Prostate gland (tissue), 2 donors: ENCODE results near the gene ASS1. TPM values are rescaled to one million over a fixed set of nuclear protein-coding genes. Genes with fewer than 3 reads are reported as not detected.

Experiments used
- DNase-seq: peaks from one replicate; pipeline ENCODE4 v3.0.0-alpha.2; 2019; ENCODE audit warnings: low spot score
- H3K27ac ChIP-seq, 2 donors: fragments of 200-600 bp; sonication (generic); 2 replicates each; pipeline ENCODE4 v1.5.1; 2017 to 2019
- H3K27me3 ChIP-seq: fragments of 200-600 bp; sonication (generic); replicated peaks from 2 replicates; pipeline ENCODE4 v1.5.1; 2019; ENCODE audit not compliant: insufficient read depth
- H3K36me3 ChIP-seq, 2 donors: fragments of 200-600 bp; sonication (generic); 1 replicate in 1 of 2; 2 replicates in 1 of 2; pipeline versions ENCODE4 v1.5.1 to v1.8.1; 2017 to 2019
- H3K4me1 ChIP-seq: fragments of 200-600 bp; sonication (generic); replicated peaks from 2 replicates; pipeline ENCODE4 v1.5.1; 2019
- H3K4me3 ChIP-seq, 2 donors: fragments of 200-600 bp; sonication (generic); 2 replicates each; pipeline ENCODE4 v1.5.1; 2017 to 2019
- H3K9me3 ChIP-seq: fragments of 200-600 bp; sonication (generic); 2 replicates; pipeline ENCODE4 v1.5.1; 2017
- CTCF ChIP-seq, 4 experiments: fragments of 200-600 bp in 2 of 4; fragments of 450-650 bp in 2 of 4; sonication (generic) in 2 of 4; IDR thresholded peaks; 1 replicate in 3 of 4; 2 replicates in 1 of 4; pipeline ENCODE4 v1.5.1; 2016 to 2019; ENCODE audit warnings: antibody characterized with exemption in 4 of 4, mild to moderate bottlenecking in 2 of 4, moderate library complexity in 2 of 4
- POLR2A ChIP-seq: fragments of 450-650 bp; IDR thresholded peaks from one replicate; pipeline ENCODE4 v1.6.1; 2016; ENCODE audit warnings: antibody characterized with exemption, mild to moderate bottlenecking
- POLR2AphosphoS5 ChIP-seq: sonication (generic); formaldehyde crosslinking; IDR thresholded peaks from one replicate; pipeline ENCODE4 v1.6.1; 2017; ENCODE audit warnings: antibody characterized with exemption
- WGBS: methylation state at CpG from one replicate; pipeline ENCODE4 v1.1.5; 2018; 5-methylcytosine and 5-hydroxymethylcytosine counted together
- intact Hi-C: fragments of 100-400 bp; cut with DNase I; formaldehyde crosslinking; loops from one replicate; pipeline ENCODE4 v1.14.2; 2022
- total RNA-seq, 2 donors: library from RNA; depleted of rRNA; stranded (reverse); fragments of >200 nt; gene quantifications; one replicate each; pipeline ENCODE4 v1.1.0, GENCODE V29; 2016

The ASS1 gene
- total RNA-seq, 2 donors from 2014 or later, result 59.4 to 228 TPM

GRCh38 chr9:130424595-130425454 lies 19.9 kb upstream of the ASS1 start:
- Histone ChIP-seq H3K9me3 (no peaks in the 10 kb centered on the region), H3K27me3 (no peaks in the 10 kb centered on the region), H3K27ac (no peak overlapping the region), H3K36me3 (no peaks in the 10 kb centered on the region), H3K4me1 (no peaks in the 10 kb centered on the region), H3K4me3 (no peak overlapping the region)
- 90% methylated on average over 19 of the region's 24 CpGs for WGBS
- TF ChIP-seq POLR2A, result no peak
- no peak for TF ChIP-seq POLR2AphosphoS5
- no peak for TF ChIP-seq CTCF (IDR thresholded peaks at IDR 0.05)
- no peak for DNase-seq
- intact Hi-C loops, result no loop called here

GRCh38 chr9:130425741-130426466 lies 18.9 kb upstream of the ASS1 start:
- intact Hi-C loops, result no loop called here
- Histone ChIP-seq H3K27me3 (no peaks in the 10 kb centered on the region), H3K36me3 (no peaks in the 10 kb centered on the region), H3K4me3 (no peak overlapping the region), H3K4me1 (no peaks in the 10 kb centered on the region), H3K9me3 (no peaks in the 10 kb centered on the region), H3K27ac (no peak overlapping the region)
- WGBS, result 92% methylated on average over 21 of the region's 21 CpGs
- TF ChIP-seq CTCF (IDR thresholded peaks at IDR 0.05) (no peak), POLR2AphosphoS5 (no peak), POLR2A (no peak)
- DNase-seq, result no peak

- intact Hi-C loops, result no loop called here
- H3K27ac ChIP-seq, result no peak overlapping the region
- no peak for TF ChIP-seq CTCF (IDR thresholded peaks at IDR 0.05)
- no peak for TF ChIP-seq POLR2A
- TF ChIP-seq POLR2AphosphoS5, result no peak
- no peaks in the 10 kb centered on the region for H3K4me1 ChIP-seq
- no peaks in the 10 kb centered on the region for H3K36me3 ChIP-seq
- no peaks in the 10 kb centered on the region for H3K9me3 ChIP-seq
- WGBS, result 77% methylated on average over 8 of the region's 8 CpGs
- no peaks in the 10 kb centered on the region for H3K27me3 ChIP-seq
- H3K4me3 ChIP-seq, result no peak overlapping the region
- DNase-seq, result no peak
Observed at GRCh38 chr9:130426467-130426773, 18.3 kb upstream of the ASS1 start.

GRCh38 chr9:130426883-130427282 lies 17.9 kb upstream of the ASS1 start:
- no peak overlapping the region for H3K27ac ChIP-seq
- no peaks in the 10 kb centered on the region for H3K9me3 ChIP-seq
- no peaks in the 10 kb centered on the region for H3K36me3 ChIP-seq
- 45% methylated on average over 10 of the region's 10 CpGs for WGBS
- H3K4me1 ChIP-seq, result no peaks in the 10 kb centered on the region
- no peak overlapping the region for H3K4me3 ChIP-seq
- no peaks in the 10 kb centered on the region for H3K27me3 ChIP-seq
- intact Hi-C loops, result no loop called here
- peak; percentile 37 for DNase-seq
- TF ChIP-seq POLR2AphosphoS5, result peak; percentile 23
- TF ChIP-seq CTCF (IDR thresholded peaks at IDR 0.05), result peak in 1 of 4 experiments; percentile 13
- TF ChIP-seq POLR2A, result no peak
